NCI-H510A treated with DMSO at 0.1 percent for 48 hours (cell line): ENCODE measurements around the gene ZNF609.
"Not testable (repeated sequence)": the region's sequence is repeated elsewhere in the genome, so short reads cannot be mapped to it uniquely, and the experiment has no call there.

ENCODE experiments used
- DNase-seq: peaks from one replicate; lab custom pipeline; 2025; lab: John Stamatoyannopoulos, UW

The ZNF609 gene

DNA sequence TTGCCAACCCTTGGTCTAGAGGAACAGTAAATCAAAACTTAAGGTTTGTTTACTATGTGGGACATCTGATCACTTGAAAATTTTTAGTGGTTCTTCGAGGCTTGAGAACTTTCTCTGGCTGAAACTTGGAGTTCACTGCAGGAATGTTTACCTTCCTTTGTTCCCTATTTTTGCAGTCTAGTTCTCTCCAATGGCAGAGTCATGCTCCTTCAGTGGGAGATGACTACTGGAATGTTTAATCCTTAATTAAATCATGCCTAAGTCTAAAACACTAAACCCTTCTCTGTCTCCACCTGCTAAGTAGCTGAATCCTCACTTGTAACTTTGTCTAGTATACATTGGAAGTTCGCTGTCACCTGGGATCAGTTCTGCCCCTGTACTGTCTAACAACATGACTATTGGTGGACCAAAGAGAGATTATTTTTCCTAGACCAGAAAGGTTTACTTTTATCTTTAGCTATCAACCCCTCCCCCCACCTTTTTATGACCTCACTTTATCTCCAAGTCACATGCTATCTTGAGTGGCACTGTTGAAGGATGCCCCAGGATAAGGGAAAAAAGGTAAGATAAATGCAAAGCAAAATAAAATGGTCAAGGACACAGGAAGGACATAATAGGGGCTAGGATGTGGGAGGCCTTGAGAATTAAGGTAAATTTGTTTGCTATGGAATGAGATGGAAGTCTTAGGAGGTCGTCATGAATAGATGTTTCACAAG lies 1.2 kb upstream of the ZNF609 start:
- no peak for DNase-seq

DNA sequence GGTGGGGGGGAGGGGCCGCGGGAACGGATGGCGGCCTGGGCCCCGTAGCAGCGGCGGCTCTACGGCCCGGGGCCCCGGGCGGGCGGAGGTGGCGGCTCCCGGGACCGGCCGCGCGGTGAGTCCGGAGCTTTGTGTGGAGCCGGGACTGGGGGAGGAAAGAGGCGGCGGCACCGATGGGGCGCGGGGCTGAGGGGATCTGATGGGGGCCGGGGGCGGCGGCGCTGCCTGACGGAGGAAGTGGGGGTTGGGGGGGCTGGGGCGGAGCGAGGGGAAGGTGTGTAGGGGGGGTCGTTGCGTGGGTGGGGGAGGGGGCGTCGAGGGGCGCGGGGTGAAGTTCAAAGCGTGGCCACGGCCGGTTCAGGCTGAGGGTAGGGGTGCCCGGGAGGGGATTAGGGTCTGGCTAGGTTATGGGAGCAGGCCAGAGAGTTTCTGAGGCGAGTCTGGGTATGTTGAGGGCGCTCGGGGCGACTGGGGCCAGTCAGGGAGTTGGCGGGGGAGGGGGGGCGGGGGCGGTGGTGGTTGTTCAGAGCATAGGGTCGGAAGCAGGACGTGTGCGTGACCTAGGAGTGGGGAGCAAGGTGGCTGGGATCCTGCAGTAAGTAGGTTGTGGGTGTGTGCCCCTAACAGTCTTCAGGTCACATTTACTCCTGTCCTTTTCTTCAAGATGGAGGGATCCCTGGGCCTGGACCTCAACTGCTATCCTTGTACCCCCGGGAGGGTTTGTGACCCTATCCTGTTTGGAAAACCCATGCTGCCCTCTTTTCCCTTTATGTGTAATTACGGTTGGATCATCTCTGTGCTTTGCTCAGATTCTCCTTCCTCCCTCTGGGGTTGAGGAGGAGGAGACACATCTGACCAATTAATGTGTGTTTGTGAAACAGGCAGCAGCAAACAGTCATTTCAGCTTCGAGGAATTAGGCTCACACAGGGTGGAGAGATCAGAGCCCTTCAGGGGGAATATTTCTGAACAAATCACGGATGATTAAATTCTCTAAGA lies 644 bp downstream of the ZNF609 start:
- peak; percentile 37 for DNase-seq

GRCh38 chr15:64461721-64462162 lies 1.4 kb downstream of the ZNF609 start:
- DNase-seq: no peak

- no peak for DNase-seq
These were observed 2.1 kb downstream of the ZNF609 start for GRCh38 chr15:64462492-64462891.

- peak; percentile 39 for DNase-seq
These were observed 4.1 kb downstream of the ZNF609 start for GRCh38 chr15:64464276-64465005.

DNA sequence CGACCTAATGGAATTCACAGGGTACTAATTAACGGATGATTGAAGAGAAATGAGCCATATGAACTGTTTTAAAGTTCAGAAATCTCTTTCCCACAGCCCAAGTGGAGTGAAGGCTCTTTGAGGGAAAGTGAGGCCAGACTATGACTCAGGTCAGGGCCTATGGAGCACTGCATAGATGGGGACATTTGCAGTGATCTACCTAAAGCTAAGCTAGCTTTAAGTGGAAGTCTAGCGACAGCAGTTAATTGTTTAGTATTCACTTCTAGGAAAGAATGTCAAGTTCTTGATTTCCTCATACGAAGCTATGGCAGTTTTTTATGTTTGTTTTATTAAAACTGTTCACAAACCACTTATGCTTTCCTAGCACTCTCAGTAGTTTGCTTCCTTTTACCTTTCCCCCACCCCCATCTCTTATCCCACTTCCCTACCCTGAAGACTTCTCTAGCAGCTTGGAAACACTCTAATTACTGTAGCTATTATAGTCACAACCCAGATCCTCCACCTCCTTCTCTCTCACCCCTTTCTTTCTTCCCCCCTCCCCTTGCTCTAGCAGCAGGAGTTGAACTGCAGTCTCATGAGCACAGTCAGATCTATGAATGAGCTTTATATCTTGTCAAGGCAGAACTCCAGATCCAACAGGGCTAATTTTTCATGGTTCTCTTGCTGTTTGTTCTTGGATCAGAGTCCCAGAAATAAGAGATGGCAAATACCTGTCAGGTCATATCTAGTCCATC lies 6.2 kb downstream of the ZNF609 start:
- no peak for DNase-seq

GRCh38 chr15:64472161-64472560 lies 11.8 kb downstream of the ZNF609 start:
- DNase-seq: no peak

DNA sequence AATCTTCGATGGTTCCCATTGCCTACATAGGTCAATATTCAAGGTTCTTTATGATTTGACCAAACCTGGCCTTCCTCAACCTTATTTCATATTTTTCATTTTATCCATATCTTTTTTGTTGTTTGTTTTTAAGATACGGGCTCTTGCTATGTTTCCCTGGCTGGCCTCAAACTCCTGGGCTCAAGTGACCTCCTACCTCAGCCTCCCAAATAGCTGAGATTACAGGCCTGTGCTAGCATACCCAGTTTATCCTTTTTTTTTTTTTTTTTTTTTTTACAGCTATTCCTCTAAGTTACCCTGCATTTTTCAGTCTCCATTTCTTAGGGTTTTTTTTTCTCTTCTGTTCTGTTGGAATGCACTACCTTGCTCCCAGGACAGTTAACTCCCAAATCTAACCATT lies 14.5 kb downstream of the ZNF609 start:
- DNase-seq: no peak

GRCh38 chr15:64476550-64476949 lies 16.2 kb downstream of the ZNF609 start:
- DNase-seq: no peak

DNA sequence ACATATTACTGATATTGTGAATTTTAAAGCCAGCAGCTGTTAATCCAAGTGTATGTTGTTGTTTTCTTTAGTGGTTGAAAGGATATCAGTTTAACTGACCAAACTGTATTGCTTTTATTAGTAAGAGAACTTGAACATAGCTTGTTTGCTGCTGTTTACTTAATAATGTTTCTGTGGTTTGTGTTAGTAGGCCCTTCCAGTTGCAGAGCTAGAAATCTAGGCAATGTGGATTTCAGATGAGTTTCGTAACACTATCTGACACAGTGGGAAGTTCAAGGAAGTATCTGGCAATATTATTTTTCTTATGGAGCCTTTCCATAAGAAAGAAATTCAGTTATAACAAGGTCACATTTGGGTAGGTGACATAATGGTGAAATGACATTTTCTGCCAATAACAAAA lies 18.5 kb downstream of the ZNF609 start:
- DNase-seq: no peak

GRCh38 chr15:64480891-64481290 lies 20.5 kb downstream of the ZNF609 start:
- DNase-seq: no peak

DNA sequence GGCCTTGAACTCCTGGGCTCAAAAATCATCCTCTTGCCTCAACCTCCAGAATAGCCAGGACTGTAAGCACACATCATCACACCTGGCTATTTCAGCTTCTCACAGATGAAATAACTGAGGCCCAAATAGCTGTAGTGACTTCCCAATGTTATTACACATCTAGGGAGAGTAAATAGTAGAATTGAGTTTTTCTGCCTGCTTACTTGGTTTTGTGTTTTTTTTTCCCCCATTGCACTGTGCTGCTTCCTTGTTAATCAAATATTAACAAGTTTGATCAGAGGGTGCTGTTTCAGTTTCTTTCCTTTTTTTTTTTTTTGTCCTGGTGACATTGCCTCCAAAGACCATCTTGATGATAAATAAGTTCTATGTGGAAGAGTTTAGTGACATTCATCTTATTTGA lies 23.4 kb downstream of the ZNF609 start:
- no peak for DNase-seq

DNA sequence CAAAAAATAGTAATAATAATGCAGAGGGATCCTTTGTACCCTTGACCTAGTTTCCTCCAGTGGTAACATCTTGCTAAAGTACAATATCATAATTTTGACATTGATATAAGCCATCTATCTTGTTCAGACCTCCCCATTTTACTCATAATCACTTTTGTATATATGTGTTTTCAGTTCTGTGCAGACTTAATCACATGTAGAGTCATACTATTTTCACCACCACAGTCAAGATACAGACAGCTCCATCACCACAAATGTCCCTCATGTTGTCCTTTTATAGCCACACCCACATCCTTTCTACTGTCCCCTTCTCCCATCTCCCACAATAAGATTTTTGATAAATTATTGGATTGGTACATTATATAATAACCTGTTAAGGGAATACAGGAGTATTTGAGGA lies 25.4 kb downstream of the ZNF609 start:
- DNase-seq: no peak

GRCh38 chr15:64490598-64491259 lies 30.4 kb downstream of the ZNF609 start:
- DNase-seq: no peak

- no peak for DNase-seq
These were observed 33.3 kb downstream of the ZNF609 start for GRCh38 chr15:64493641-64494040.

GRCh38 chr15:64495968-64496367 lies 35.6 kb downstream of the ZNF609 start:
- not testable (repeated sequence) for DNase-seq

GRCh38 chr15:64500695-64501395 lies 40.5 kb downstream of the ZNF609 start:
- no peak for DNase-seq

GRCh38 chr15:64501396-64501715 lies 41.0 kb downstream of the ZNF609 start:
- peak; percentile 25 for DNase-seq

DNA sequence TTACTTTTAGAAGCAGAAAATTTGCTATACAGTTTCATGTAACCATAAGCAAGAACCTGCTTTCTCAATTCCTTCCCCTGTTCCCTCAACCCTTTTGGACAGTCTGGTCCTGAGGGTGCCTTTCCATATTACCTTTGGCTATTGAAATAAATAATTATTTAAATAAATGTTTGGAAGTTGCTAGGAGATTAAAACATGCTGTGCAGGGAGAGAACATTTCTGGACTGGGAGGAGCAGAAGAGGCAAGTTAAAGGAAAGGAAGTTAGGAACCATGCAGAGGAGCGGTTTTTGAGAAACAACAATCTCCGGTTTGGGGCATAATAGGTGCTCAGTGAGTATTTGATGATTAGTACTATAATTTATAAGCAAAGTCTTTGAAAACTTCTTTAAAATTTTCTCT lies 41.8 kb downstream of the ZNF609 start:
- DNase-seq: no peak

- DNase-seq: no peak
These were observed 42.2 kb downstream of the ZNF609 start for GRCh38 chr15:64502551-64502950.

DNA sequence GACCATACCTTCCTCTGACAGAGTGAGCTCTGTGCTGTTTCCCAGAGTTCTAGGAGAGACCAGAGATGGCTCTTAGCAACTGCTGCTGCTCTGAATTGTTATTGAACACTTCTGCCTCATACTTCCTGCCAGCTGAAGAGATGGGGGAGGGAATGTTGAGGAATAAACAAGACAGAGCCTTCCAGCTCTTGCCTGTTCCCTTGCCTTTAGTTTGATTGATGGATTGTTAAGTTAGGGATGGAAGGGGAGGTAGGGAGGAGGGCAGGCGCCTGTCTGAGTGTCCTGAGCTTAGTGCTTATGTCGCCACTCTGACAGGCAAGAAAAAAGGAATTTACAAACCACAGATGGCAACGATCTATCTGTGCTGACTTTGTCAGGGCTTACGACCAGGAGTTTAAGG lies 42.8 kb downstream of the ZNF609 start:
- DNase-seq: peak; percentile 27
